Gastrocnemius medialis (tissue), 4 donors: ENCODE data around the gene ANKRD27. TPM values are rescaled to one million over a fixed set of nuclear protein-coding genes. Genes with fewer than 3 reads are reported as not detected.
"Not testable (repeated sequence)": the region's sequence is repeated elsewhere in the genome, so short reads cannot be mapped to it uniquely, and the experiment has no call there.

Experiments used
- ATAC-seq, 2 donors: fragments of 150-250 bp; one replicate each; pipeline ENCODE4 v1.9.1; 2016
- DNase-seq, 2 donors: peaks; one replicate each; pipeline ENCODE4 v3.0.0-alpha.2; 2019
- H3K27ac ChIP-seq, 4 donors: fragments of 200-600 bp; sonication (generic); 1 replicate in 1 of 4; 2 replicates in 3 of 4; pipeline ENCODE4 v1.5.1; 2016 to 2018; ENCODE audit warnings: mild to moderate bottlenecking in 2 of 4, moderate library complexity in 1 of 4
- H3K27me3 ChIP-seq, 3 donors: fragments of 200-600 bp; sonication (generic) in 2 of 3; 1 replicate in 1 of 3; 2 replicates in 2 of 3; pipeline versions ENCODE4 v1.5.1 to v1.6.0; 2016 to 2019; ENCODE audit warnings: mild to moderate bottlenecking in 1 of 3, moderate library complexity in 1 of 3
- H3K36me3 ChIP-seq, 2 donors: fragments of 200-600 bp; sonication (generic) in 1 of 2; one replicate each; pipeline ENCODE4 v1.5.1; 2017 to 2018
- H3K4me1 ChIP-seq, 2 donors: fragments of 200-600 bp; sonication (generic) in 1 of 2; one replicate each; pipeline ENCODE4 v1.5.1; 2016 to 2017; ENCODE audit warnings: mild to moderate bottlenecking in 2 of 2
- H3K4me3 ChIP-seq, 4 donors: fragments of 200-600 bp; sonication (generic) in 3 of 4; 1 replicate in 1 of 4; 2 replicates in 3 of 4; pipeline ENCODE4 v1.5.1; 2016 to 2019; ENCODE audit warnings: mild to moderate bottlenecking in 2 of 4
- H3K9me3 ChIP-seq, 3 donors: fragments of 200-600 bp; sonication (generic) in 2 of 3; 1 replicate in 1 of 3; 2 replicates in 2 of 3; pipeline ENCODE4 v1.5.1; 2016 to 2019
- POLR2A ChIP-seq, 2 donors: fragments of 450-650 bp; IDR thresholded peaks; one replicate each; pipeline ENCODE4 v1.6.1; 2017; ENCODE audit warnings: antibody characterized with exemption in 2 of 2, mild to moderate bottlenecking in 2 of 2, moderate library complexity in 2 of 2
- in situ Hi-C, 4 donors: fragments of 200-750 bp; cut with MboI; loops; one replicate each; pipeline versions ENCODE4 v1.15.0 to v1.8.0; 2017; ENCODE audit warnings: low sequenced_read_pairs in 4 of 4
- intact Hi-C: fragments of 100-400 bp; cut with DNase I; formaldehyde crosslinking; loops from one replicate; pipeline ENCODE4 v1.15.1; 2023; ENCODE audit warnings: low total_unique reads
- total RNA-seq, 4 donors: library from RNA; depleted of rRNA; stranded (reverse); fragments of >200 nt; gene quantifications; one replicate each; pipeline versions ENCODE4 v1.1.0 to v1.2.3, GENCODE V29; 2016
- TF ChIP-seq, protein P1 (sequence below), 5 experiments: fragments of 450-650 bp in 3 of 5; fragments of 200-600 bp in 2 of 5; sonication (generic) in 2 of 5; IDR thresholded peaks in 4 of 5; conservative IDR thresholded peaks in 1 of 5; 1 replicate in 4 of 5; 2 replicates in 1 of 5; pipeline ENCODE4 v1.5.1; 2016 to 2019; ENCODE audit warnings: antibody characterized with exemption in 5 of 5, mild to moderate bottlenecking in 3 of 5, moderate library complexity in 3 of 5

The ANKRD27 gene
- total RNA-seq, 4 donors from 2014 or later = 36.4 to 78.3 (median 53.5) TPM

DNA sequence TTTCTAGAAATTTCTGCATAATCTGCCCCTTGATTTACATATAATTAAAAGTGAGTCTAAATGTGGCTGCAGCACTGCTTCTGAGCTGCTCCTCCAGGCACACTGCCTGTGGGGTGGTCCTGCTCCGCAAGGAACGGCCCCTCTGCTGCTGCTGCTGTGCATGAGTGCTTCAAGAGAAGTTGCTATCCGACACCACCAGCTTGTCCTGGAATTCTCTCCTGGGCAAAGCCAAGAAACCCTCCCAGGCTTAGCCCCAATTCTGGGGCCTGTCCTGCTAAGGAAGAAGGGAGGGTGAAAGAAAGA lies 101.5 kb downstream of the ANKRD27 start:
- intact Hi-C loops = no loop called here

DNA sequence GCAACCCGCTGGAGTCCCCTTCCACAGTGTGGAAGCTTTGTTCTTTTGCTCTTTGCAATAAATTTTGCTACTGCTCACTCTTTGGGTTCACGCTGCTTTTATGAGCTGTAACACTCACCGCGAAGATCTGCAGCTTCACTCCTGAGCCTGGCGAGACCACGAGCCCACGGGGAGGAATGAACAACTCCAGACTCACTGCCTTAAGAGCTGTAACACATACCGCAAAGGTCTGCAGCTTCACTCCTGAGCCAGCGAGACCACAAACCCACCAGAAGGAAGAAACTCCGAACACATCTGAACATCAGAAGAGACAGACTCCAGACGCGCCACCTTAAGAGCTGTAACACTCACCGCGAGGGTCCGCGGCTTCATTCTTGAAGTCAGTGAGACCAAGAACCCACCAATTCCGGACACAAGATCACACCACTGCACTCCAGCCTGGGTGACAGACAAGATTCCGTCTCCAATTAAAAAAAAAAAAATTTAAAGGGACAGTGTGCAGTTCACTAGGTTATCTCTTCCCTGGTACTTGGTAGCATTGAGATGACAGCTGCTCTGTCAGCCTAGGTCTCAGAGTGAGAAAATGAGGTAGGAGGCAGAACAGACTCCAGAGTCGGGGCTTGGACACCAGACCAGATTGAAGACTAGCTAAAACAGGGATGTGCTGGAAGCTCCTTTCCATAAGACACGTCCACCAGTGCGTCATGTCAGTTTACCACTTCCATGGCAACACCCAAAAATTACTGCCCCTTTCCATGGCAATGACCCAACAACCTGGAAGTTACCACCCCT lies 102.1 kb downstream of the ANKRD27 start:
- H3K27me3 ChIP-seq, DNase-seq, intact Hi-C loops, H3K27ac ChIP-seq, H3K9me3 ChIP-seq, H3K4me1 ChIP-seq, H3K36me3 ChIP-seq, H3K4me3 ChIP-seq, ATAC-seq: not testable (repeated sequence)
- in situ Hi-C loops = loop anchor here in 3 of 4 donors (25.0 kb wide), 1 partner anchor 261 kb away; no protein-coding TSS in a partner anchor

More for the DNA sequence above, 101.5 kb downstream of the ANKRD27 start:
- Histone ChIP-seq H3K4me3 (no peak overlapping the region), H3K9me3 (no peaks in the 10 kb centered on the region), H3K27me3 (peaks cover 0 to 8% (median 5%) of the 10 kb centered on the region in 3 donors), H3K27ac (no peak overlapping the region), H3K4me1 (no peaks in the 10 kb centered on the region), H3K36me3 (no peaks in the 10 kb centered on the region)
- DNase-seq = no peak
- in situ Hi-C loops = loop anchor here in 3 of 4 donors (25.0 kb wide), 1 partner anchor 261 kb away; no protein-coding TSS in a partner anchor
- TF ChIP-seq, protein P1, sequence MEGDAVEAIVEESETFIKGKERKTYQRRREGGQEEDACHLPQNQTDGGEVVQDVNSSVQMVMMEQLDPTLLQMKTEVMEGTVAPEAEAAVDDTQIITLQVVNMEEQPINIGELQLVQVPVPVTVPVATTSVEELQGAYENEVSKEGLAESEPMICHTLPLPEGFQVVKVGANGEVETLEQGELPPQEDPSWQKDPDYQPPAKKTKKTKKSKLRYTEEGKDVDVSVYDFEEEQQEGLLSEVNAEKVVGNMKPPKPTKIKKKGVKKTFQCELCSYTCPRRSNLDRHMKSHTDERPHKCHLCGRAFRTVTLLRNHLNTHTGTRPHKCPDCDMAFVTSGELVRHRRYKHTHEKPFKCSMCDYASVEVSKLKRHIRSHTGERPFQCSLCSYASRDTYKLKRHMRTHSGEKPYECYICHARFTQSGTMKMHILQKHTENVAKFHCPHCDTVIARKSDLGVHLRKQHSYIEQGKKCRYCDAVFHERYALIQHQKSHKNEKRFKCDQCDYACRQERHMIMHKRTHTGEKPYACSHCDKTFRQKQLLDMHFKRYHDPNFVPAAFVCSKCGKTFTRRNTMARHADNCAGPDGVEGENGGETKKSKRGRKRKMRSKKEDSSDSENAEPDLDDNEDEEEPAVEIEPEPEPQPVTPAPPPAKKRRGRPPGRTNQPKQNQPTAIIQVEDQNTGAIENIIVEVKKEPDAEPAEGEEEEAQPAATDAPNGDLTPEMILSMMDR (IDR thresholded peaks at IDR 0.05 in 4 of 5, conservative IDR thresholded peaks at IDR 0.05 in 1 of 5) = no peak
- TF ChIP-seq POLR2A (IDR thresholded peaks at IDR 0.05) = no peak
- no peak for ATAC-seq

DNA sequence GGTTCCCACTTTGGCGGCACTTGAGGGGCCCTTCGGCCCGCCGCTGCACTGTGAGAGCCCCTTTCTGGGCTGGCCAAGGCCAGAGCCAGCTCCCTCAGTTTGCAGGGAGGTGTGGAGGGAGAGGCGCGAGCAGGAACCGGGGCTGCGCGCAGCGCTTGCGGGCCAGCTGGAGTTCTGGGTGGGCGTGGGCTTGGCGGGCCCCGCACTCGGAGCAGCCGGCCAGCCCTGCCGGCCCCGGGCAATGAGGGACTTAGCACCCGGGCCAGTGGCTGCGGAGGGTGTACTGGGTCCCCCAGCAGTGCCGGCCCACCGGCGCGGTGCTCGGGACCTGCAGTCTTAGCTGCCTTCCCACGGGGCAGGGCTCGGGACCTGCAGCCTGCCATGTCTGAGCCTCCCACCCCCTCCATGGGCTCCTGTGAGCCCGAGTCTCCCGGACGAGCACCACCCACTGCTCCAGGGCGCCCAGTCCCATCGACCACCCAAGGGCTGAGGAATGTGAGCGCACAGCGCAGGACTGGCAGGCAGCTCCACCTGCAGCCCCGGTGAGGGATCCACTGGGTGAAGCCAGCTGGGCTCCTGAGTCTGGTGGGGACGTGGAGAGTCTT lies 103.4 kb downstream of the ANKRD27 start:
- H3K36me3 ChIP-seq, H3K9me3 ChIP-seq, ATAC-seq, H3K27ac ChIP-seq, intact Hi-C loops, H3K27me3 ChIP-seq, H3K4me1 ChIP-seq, H3K4me3 ChIP-seq, DNase-seq: not testable (repeated sequence)
- in situ Hi-C loops = loop anchor here in 3 of 4 donors (25.0 kb wide), 1 partner anchor 259 kb away; no protein-coding TSS in a partner anchor

DNA sequence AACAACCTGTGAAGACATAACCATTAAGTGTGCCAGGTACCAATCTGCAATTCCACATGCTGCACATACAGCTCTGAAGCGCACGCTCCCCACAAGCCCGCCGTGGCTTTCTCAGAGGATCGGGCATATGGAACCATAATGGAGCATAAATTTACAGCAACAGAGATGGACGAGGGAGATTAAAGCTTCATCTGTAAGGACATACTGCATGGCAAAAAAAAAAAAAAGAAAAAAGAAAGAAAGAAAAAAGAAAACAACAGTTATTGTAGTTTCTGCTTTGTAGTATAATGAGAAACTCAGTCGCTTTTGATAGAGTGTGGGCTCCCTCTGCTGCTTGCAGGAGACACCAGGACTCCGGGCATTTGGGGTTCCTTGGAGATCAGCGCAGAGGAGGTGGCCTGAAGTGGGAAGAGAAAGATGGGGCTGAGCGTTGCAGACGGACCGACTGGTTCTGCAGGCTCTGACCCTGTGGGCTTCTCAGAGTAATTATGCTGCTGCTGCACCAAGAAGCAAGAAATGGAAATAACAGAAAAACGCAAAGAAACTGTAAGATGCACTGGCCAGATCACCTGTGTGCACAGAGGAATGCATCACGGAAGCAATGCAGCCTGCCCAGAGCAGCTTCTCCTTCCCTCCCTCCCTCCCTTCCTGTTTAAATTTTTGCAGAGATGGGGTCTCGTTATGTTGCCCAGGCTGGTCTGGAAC lies 104.7 kb downstream of the ANKRD27 start:
- DNase-seq (peak; percentile 5 to 15), ATAC-seq (no peak)
- Histone ChIP-seq H3K27me3 (peaks cover 6 to 8% (median 8%) of the 10 kb centered on the region in 3 donors), H3K36me3 (no peaks in the 10 kb centered on the region), H3K9me3 (no peaks in the 10 kb centered on the region), H3K27ac (no peak overlapping the region), H3K4me1 (no peaks in the 10 kb centered on the region), H3K4me3 (no peak overlapping the region)
- TF ChIP-seq, protein P1 (IDR thresholded peaks at IDR 0.05 in 4 of 5, conservative IDR thresholded peaks at IDR 0.05 in 1 of 5) = peak in 4 of 5 experiments; percentile 25 to 43 (median 35)
- no peak for TF ChIP-seq POLR2A (IDR thresholded peaks at IDR 0.05)
- intact Hi-C loops = no loop called here
- in situ Hi-C loops = loop anchor here in 3 of 4 donors (25.0 kb wide), 1 partner anchor 258 kb away; no protein-coding TSS in a partner anchor

DNA sequence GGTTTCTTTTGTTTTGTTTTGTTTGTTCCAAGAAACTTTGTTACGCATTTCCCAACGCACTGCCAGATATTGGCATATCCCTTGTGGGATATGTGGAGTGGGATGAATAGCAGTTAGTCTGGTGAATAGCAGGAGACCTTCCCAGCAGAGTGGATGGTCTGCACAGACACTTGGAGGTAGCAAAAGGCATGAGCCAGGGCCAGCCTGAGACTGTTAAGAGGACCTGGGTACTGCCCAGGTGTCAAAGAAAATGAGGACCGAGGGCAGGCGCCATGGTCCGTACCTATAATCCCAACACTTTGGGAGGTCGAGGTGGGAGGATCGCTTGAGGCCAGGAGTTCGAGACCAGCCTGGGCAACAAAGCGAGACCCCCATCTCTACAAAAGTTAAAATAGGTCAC lies 107.5 kb downstream of the ANKRD27 start:
- no peak overlapping the region for H3K27ac ChIP-seq
- no peaks in the 10 kb centered on the region for H3K4me1 ChIP-seq
- H3K36me3 ChIP-seq = no peaks in the 10 kb centered on the region
- H3K27me3 ChIP-seq = peaks cover 6 to 8% (median 8%) of the 10 kb centered on the region in 3 donors
- no peaks in the 10 kb centered on the region for H3K9me3 ChIP-seq
- ATAC-seq (no peak), DNase-seq (no peak)
- TF ChIP-seq POLR2A (IDR thresholded peaks at IDR 0.05) = no peak
- TF ChIP-seq, protein P1 (IDR thresholded peaks at IDR 0.05 in 4 of 5, conservative IDR thresholded peaks at IDR 0.05 in 1 of 5) = no peak
- intact Hi-C loops (no loop called here), in situ Hi-C loops (loop anchor here (10.0 to 25.0 kb wide), 2 partner anchors 233 to 255 kb away; no protein-coding TSS in a partner anchor)
- H3K4me3 ChIP-seq = no peak overlapping the region
